Left kidney (tissue), 8 donors: Measurements from ENCODE around the gene TAS2R41. TPM values are rescaled to one million over a fixed set of nuclear protein-coding genes. Genes with fewer than 3 reads are reported as not detected.

Experiments
- DNase-seq: peaks from one replicate; pipeline ENCODE4 v3.0.0-alpha.2; 2013
- long read RNA-seq, 8 donors: transcript quantifications; one replicate each; lab custom pipeline, GENCODE V29; 2026
- polyA plus RNA-seq: library from polyadenylated mRNA; unstranded; fragments of 120-200 nt; gene quantifications from one replicate; pipeline ENCODE4 v1.2.1, GENCODE V29; 2013; ENCODE audit not compliant: insufficient read length

The TAS2R41 gene, protein sequence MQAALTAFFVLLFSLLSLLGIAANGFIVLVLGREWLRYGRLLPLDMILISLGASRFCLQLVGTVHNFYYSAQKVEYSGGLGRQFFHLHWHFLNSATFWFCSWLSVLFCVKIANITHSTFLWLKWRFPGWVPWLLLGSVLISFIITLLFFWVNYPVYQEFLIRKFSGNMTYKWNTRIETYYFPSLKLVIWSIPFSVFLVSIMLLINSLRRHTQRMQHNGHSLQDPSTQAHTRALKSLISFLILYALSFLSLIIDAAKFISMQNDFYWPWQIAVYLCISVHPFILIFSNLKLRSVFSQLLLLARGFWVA
- polyA plus RNA-seq, result not detected
- long read RNA-seq, donor 1, result 0 reads
- long read RNA-seq, donor 2, result 0 reads
- long read RNA-seq, donor 3, result 0 reads
- long read RNA-seq, donor 4, result 0 reads
- long read RNA-seq, donor 5, result 0 reads
- long read RNA-seq, donor 6, result 0 reads
- long read RNA-seq, donor 7, result 0 reads
- long read RNA-seq, donor 8, result 0 reads

DNA sequence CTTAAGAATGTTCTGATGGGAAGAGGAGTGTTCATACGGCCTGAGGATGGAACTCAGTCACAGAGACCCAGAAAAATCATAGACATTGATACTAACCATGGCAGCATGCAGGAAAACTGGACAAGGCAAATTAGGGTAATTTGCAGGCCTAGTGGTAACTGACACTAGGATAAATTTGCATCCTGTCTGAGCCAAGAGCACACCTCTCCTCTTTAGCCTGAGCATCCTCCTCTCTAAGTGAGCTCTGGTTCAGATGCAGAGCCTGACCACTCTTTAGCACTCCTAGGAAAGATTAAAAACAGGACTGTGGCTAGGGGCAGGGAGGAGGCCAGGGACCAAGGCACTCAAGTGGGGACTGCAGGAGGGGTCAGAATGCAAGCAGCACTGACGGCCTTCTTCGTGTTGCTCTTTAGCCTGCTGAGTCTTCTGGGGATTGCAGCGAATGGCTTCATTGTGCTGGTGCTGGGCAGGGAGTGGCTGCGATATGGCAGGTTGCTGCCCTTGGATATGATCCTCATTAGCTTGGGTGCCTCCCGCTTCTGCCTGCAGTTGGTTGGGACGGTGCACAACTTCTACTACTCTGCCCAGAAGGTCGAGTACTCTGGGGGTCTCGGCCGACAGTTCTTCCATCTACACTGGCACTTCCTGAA, at the start of gene TAS2R41:
TAS2R41 (plus strand) TSS at position 373 of the 650 bp plus-strand sequence; CDS start at position 373, 0 bp downstream.
- DNase-seq, result no peak

DNA sequence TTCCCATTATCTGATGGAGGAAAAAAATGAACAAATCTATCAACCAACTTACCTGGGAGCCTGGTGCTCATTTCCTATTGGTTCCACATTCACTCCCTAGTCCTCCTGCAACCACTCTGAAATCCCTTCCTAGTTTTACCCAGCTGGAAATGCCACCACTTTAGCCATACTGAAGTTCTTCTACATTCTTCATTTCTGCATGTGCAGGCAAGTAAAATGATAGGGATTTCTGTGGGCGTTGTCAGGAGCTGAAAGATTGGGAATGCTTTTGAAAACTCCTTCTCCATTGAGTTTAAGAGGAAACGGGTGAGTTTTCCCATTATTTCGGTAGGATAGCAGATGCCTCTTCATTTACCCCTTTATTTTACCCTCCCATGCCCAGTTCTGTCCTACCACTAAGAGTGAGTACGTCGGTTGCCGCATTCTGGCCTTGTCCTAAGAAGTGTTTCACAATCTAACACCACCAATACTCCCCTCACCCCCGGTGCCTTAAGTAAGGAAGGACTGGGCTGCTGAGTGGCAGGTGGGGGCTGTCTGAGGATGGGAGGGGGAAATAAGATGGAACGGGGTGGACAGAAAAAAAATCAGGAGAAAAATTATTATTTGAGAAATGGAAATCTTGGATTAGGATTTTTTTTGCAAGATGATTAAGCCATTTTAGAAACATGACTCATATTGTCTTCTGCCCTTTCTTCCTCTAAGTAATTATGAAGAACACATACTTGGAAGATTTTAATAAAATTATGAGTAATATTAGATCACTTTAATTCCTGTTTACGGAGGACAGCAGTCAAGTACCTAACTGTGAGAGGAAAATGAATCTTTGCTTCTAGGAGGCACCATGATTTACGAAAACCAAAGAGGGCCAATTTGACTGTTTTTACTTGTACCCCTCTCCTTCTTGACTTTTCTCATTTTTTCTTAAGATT, 47.6 kb upstream of the TAS2R41 start:
- no peak for DNase-seq

DNA sequence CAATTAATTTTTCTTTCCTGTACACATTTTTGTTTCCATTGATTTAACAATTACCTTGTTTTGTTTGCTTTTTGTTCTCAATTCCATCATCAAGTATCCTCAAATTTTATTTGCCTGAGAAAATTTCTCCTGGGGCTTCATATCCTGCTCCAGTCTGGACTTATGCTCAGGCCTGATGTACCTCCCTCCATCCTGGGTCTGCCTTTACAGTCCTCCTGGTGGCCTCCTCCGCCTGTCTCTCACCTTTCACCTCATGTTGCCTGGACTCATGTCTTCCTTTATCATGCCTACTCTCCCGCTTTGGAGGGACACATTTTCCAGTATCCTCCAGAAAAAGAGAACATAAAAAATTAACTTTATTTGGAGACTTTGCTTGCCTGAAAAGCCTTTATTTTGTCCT, 46.6 kb upstream of the TAS2R41 start:
- DNase-seq, result no peak

DNA sequence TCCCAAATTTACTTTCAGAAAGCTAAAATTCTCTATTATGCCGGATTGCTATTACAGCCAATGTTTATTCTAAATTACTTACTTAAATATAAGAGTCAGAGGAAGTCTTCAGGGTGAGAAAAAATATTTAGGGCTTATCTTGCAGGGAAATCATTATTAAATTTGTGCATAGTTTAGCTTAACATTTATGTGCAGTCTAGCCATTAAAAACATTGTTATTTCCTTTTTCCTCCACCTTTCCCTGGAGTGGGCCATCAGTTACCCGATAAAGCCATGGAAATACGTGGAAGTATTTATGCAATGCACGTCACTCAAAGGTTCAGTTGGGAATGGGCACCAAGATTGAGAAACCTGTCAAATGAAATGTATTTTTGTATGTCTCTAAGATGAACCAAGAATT, 43.9 kb upstream of the TAS2R41 start:
- no peak for DNase-seq

DNA sequence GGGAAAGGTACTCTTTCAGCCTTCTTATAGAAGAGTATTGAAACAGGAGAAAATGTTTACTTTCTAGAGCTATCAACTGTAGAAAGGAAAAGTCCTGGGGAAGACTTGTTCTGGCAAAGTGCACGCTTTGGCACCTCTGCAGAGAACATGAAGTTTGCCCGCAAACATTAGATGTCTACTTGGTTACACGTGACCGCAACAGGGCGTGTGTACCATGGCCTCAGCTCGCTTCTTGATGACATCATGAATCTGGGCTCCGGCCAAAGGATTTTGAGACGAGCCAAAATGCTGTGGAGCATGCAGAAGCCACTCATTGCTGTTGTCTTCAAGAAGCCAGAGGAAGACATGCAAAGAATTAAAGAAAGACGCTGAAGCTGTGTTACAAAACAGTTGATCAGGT, 43.0 kb upstream of the TAS2R41 start:
- DNase-seq, result no peak

DNA sequence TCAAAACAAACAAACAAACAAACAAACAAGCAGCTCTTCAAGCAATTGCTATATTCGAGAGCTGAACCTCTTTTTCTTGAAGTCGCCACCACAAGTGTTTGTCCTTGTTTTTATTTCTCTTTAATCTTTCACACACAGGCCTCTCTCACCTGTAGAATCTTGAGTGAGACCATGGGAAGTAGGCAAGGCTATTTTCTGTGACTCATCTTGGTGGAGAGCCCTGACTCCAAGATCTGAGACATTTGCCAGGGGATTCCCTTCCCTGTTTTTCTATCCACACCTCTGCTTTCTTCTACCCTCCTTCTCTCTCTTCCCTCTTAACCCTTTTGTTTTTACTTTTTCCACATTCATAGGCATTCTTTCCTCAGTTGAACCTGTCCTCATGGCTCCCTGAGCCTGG, 42.4 kb upstream of the TAS2R41 start:
- DNase-seq, result no peak

DNA sequence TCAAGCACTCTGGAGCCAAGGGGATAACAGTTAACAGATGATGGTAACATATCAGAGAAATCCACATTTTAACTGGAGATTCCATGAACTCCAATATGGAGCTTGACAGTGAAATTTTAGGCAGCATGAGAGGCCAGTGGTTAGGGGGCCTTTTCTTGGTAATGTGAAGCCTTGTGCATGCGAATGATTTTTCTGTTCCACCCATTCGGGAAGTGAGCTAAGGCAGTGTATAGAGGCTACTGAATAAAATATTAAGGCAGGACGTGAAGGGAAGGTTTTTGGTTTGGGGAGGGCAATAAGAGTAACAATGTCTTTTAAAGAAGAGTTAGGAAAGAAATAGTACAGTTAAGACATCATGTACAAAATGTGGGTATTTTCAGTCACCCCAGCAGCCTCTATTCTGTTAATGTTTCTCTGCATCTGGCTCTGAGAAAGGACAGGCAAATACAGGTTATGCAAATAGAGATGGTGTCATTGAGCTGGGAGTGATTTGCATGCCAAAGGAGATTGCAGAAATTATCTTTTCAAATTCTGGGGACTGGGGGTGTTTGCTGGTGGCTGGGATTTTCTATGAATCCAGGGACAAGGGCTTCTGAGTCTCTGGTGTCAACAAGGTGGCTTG, 41.2 kb upstream of the TAS2R41 start:
- no peak for DNase-seq

DNA sequence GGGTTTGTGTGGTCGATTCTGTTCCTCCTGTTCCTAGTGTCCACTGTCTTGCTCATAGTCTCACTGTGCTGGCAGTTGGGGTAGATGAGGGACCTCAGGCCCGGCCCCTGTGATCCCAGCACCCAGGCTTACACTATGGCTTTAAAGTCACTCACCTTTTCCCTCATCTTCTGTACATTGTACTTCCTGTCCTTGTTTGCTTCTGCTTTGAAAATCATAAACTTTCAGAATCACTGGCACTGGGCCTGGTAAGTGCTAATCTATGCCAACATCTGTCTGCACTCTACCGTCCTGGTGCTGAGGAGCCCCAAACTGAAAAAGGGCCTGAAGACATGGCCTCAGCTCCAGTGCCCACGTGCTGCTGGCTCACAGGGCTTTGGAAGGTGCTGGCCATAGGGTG, 40.1 kb upstream of the TAS2R41 start:
- no peak for DNase-seq

DNA sequence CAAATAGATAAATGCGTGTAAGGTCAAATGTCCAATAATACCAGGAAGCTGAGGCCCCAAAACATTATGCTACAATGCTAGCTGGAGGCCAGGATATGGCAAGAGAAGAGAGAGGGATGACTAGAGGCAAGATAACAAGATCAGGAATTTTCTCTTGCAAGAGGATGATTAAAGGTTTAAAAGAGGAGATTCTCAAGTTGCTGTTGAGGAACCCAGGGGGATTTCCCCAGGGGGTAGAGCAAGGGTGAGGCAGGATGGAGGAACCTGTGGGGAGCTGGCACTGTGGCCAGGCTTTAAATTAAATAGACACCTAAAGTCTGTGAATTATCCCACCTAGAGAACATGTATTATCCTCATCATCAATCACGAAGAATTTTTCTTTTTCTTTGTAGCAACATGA, 37.8 kb upstream of the TAS2R41 start:
- no peak for DNase-seq

DNA sequence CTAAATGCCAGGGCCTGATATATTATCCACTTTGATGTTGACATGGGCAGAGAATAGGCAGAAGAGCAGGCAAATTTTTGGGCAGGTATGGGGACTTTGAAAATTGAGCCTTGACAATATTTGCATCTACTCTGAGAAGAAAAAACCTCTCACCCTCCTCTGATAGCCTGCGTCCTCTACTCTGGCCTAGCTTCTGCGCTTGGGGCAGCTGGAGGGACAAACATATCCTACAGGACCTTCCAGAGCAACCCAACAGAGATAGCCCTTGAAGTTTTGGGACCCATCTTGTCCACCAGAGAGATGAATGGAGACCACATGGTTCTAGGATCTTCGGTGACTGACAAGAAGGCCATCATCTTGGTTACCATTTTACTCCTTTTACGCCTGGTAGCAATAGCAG, 34.5 kb upstream of the TAS2R41 start, which contains the start of gene TAS2R60:
TAS2R60 (plus strand) TSS at position 301 of the 400 bp plus-strand sequence; CDS start at position 301, 0 bp downstream.
- DNase-seq, result no peak

DNA sequence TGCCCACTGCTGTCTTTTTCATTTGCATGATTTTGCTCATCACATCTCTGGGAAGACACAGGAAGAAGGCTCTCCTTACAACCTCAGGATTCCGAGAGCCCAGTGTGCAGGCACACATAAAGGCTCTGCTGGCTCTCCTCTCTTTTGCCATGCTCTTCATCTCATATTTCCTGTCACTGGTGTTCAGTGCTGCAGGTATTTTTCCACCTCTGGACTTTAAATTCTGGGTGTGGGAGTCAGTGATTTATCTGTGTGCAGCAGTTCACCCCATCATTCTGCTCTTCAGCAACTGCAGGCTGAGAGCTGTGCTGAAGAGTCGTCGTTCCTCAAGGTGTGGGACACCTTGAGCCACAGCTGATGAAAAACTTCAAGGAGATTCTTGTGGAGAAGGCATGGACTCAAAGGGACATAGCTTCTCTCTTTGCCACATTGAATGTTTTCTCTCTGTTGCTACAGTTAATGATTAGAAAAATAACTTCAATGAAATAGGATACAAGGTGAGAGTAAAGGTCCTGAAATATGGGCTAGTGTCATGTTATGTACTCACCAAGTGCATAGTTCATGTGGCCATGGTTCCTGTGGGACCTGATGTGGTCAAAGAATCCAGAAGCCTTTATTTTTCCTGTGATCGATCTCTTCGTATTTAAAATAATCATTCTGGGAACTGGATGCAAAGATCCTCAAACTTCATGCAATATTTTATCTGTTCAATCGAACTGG, 33.5 kb upstream of the TAS2R41 start:
- DNase-seq, result no peak

DNA sequence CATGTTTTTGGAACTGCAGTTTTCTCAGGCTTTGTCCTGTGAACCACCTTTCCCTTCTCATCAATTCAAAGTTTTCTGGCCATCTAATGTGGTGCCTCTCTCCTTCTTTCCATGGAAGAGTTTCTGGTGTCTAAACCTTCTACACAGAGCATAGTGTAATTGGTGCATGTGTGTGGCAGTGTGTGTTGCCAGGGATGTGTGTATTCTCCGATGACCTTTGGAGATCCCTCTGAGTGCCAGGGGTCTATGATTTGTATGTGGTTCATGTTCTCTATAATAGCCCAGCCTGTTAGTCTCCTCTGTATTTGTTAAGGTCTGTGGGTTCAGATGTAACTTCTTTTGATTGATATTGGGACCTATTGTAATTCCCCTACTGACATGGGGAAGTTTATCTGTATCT, 32.9 kb upstream of the TAS2R41 start:
- no peak for DNase-seq

DNA sequence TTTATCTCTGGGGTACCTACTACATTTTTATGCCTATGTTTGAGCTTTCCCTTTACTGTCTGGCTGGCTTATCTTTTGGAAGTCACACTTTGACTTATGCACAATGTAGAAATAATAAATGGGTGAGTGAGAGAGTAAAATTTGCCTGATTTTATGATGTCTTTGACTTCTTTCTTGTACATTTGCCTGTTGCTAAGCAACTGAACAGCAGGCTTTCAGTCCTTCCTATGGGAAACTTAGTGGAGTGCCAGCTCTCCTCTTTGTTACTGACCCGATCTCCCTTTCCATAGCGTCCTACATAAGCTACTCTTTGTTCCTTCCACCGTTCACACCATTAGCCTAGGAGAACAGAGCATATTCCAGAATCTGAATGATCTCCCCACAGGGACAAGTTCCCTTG, 30.2 kb upstream of the TAS2R41 start:
- DNase-seq, result no peak

DNA sequence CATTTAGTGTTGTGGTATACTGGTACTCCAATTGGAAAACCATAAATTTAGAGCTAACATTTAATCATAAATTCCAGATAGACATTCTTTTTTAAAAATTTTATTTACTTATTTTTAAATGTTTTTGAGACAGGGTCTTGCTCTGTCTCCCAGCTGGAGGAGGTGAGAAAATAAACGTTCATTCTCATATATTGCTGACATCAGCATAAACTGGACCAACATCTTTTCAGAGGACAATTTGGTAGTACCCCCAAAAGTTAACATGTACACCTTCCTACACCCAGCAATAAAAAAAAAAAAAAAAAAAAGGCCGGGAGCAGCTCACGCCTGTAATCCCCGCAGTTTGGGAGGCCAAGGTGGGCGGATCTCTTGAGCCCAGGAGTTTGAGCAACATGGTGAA, 29.2 kb upstream of the TAS2R41 start:
- no peak for DNase-seq

DNA sequence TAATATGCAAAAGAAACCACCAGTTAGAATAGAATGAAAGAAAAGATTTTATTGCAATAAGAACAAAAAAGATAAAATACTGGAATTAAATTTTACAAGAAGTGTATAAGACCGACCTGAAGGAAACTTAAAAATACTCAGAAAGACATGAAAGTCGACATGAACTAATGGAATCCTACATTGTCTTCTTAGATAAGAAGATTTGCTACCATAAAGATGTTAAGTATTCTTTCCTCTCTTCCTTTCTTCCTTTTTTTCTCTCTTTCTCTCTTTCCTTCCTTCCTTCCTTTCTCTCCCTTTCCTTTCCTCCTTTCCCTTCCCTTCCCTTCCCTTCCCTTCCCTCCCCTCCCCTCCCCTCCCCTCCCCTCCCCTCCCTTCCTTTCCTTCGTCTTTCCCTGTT, 27.9 kb upstream of the TAS2R41 start:
- DNase-seq, result no peak

DNA sequence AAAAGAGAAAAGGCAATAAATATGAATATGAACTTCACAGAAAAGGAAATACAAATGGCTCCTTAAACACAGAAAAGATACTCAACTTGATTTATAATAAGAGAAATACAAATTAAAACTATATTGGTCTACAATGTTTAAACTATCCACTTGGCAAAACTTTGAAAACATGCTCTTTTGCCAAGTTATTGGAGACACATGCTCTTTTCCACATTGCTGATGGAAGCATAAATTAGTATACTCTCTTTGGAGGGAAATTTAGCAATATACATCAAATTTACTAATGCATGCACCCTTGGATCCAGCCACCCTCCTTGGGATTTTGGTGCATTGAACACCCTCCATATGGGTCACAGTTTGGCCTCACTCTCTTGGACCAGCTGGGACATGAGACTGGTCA, 26.6 kb upstream of the TAS2R41 start:
- DNase-seq, result no peak

DNA sequence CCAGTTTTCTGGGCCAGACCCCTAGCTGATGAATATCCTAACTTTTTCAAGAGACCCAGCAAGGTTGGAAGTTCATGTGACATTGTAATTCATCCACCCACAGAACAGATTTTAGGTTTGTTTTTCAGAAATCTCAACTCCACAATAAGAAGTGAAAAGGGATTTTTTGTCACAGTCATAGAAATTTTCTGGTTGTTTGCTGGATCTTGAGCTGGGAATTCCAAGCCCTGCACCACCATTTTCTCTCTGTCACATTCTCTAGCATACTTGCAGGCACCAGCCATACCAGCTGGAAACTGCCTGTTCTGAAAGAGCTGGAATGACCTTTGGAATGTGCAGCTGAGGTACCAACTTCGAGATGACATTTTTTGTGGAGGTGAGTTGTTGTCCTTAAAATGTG, 25.9 kb upstream of the TAS2R41 start:
- no peak for DNase-seq

DNA sequence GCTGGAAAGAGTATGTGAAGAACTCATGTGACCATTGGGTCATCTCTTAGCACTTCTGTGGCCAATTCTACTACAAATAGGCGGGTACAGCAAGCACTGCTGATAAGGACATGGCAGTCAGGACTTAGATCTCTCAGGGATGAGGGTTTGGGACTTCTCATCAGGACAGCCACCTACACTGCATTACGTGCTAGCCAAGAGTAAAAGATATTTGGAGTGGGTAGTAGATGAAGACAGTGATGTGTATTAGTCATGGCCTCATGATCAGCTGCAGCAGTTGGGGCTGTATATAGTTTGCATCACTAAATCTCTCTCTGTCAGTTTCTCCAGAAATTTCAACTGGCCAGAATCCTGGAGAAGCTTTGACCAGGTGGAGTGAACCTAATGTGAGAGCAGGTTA, 25.2 kb upstream of the TAS2R41 start:
- no peak for DNase-seq

DNA sequence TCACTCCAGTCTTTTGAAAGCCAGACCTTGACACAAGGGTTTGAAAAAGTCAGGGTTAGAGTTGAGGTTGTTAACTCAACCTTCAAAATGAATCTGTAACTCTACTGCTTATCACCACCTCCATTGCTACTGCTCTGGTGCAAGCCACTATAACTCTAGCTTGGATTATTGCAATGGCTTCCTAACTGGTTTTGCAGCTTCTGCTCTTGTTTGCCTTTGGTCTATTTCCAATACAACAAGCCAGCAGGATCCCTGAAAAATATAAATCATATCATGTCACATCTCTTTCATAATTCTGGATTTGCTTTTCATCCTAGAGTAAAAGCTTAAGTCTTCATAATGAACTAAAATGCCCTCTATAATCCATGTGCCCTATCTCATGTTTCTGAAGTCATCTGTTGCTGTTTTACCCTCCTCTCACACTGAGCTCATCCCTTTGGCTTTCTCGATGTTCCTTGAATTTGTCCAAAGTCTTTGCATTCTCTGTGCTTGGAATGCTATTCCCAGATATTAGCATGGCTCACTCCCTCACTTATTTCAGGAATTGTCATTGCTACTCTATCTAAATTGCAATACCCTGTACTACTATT, 23.5 kb upstream of the TAS2R41 start:
- no peak for DNase-seq

DNA sequence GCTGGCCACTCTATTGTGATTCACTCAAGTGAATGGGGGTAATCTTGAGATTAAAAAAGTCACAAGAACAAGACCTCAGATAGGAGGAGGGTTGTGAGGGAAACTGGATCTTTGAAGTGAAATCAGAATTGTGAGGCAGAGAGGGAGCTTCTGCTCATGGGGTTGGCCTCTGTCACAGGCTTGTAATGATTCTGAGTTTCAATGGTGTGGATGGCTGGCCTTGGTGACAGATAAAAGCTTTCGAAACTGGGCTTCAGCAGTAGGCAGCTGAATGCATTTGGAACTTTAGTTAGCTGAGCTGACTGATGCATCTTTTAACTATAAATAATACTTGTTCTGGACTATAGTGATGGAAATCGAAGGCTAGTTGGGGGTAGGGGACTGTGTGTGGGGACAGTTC, 22.2 kb upstream of the TAS2R41 start:
- DNase-seq, result no peak

DNA sequence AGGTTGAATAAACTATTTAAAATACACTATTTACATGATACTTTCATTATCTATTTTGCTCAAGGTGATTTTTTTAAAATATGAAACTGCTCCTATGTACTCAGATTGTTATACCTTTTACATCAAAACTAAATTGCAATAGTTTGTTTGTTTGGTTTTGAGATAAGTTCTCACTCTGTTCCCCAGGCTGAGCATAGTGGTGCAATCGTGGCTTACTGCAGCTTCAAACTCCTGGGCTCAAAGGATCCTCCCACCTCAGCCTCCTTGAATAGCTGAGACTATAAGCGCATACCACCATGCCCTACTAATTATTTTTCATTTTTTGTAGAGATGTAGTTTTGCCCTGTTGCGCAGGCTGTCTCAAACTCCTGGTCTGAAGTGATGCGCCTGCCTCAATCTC, 21.7 kb upstream of the TAS2R41 start:
- DNase-seq, result no peak
